GM19324 (cell line): ENCODE measurements around the gene FGFBP3.
"Not testable (repeated sequence)": the region's sequence is repeated elsewhere in the genome, so short reads cannot be mapped to it uniquely, and the experiment has no call there.

ENCODE experiments used
- ATAC-seq: cut with Tn5 transposase; IDR thresholded peaks from one replicate; pipeline ENCODE4 v1.9.1; 2021; ENCODE audit warnings: mild to moderate bottlenecking, moderate library complexity; ENCODE audit not compliant: unreplicated experiment, low FRiP score

FGFBP3 gene

GRCh38 chr10:91901784-91902677, 7.3 kb downstream of the FGFBP3 start:
- no peak for ATAC-seq

- ATAC-seq = no peak
Observed at GRCh38 chr10:91897421-91897820, 11.9 kb downstream of the FGFBP3 start.

- ATAC-seq = no peak
Observed at GRCh38 chr10:91896212-91896756, 13.0 kb downstream of the FGFBP3 start.

DNA sequence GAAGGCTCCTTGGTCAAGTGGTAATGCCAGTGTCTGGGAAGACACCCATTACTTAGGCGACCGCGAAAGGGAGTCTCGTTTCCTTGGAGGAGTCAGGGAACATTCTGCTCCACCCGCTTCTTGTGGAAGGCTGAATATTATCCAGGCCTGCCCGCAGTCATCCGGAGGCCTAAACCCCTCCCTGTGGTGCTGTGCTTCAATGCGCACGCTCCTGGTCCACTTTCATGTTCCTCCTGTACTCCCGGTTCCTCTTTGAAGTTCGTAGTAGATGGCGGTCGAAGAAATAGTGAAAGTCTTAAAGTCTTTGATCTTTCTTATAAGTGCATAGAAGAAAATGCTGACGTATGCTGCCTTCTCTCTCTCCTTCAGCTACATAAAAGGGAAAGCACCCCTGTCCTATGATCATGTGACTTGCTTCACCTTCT, 15.0 kb downstream of the FGFBP3 start:
- ATAC-seq = not testable (repeated sequence)

GRCh38 chr10:91893051-91893450, 16.2 kb downstream of the FGFBP3 start:
- ATAC-seq = no peak

- ATAC-seq = no peak
Observed at GRCh38 chr10:91891125-91892001, 17.9 kb downstream of the FGFBP3 start.

DNA sequence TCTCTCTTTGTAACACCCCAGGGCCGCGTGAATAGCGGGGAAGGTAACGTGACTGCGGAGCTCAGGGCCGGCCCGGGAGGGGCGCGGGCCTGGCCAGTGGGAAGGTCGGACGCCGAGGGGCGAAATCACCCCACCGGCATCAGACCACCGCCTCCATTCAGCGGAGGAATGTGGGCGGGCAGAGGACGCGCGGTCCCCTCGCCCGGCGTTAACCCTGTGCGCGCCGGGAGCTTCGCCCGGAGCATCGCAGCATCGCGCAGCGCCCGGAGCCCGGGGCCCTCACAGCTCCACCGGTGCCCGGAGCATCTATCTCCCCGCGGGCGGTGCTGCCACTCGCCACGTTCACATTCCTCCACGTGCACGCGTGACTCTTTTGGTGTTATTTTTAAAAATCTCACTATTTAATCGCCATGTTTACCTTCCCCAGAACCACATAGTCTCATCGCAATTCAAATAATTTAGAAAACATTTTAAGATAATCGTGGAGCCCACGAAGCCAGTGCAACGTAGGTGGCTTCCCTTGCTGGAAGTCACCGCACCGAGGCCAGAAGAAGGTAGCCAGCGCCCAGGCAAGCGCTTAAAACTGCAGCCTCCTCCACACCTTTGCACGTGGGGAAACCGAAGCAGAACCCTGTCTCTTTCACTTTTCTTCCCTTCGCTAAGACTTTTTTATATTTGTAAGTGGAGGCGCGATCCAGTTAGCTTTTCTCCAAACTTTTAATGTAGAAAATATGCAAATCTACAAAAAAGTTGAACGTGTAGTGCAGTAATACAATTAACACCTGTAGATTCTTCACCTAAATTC, 21.8 kb downstream of the FGFBP3 start:
- ATAC-seq = no peak

DNA sequence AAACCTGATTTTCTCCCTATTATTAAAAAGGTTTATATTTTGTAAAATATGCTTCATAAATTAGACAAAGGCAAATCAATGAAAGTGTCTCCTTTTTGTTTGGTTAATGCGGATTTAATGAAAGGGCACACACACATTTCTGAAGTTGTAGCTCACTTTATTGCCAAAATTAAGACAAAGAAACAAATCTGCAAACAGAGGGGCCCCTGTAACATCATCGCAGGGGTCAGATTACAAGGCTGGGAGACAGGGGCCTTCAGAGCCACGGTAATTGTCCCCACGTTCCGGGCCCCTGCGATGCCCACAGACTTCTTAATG, 22.4 kb downstream of the FGFBP3 start:
- ATAC-seq = no peak

DNA sequence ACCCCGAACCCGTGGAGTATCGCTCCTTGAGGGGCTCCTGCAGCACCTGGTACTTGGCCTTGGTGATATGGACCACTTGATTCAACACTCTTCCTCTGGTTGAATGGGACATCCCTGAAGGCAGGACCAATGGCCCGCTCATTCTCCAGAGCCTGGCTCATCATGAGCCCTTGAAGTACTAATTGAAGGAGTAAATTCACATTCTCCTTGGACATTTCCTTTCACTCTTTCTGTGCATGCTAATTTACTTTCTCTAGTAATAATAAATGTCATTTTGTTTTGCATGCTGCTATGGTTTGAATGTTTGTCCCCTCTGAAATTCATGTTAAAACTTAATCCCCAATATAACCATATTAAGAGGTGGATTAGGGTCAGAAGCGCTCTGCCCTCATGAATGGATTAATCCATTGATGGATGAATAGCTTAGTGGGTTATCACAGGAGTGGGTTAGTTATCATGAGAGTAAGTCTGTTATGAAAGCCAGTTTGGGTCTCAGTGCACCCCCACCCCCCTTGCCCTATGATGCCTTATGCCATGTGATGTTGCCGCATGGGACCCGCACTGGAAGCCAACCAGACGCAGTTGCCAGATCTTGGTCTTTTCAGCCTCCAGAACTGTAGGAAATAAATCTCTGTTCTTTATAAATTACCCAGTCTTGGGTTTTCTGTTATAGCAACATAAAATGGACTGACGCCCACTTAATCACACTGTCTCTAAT, 23.8 kb downstream of the FGFBP3 start:
- no peak for ATAC-seq

GRCh38 chr10:91884536-91884935, 24.8 kb downstream of the FGFBP3 start:
- no peak for ATAC-seq

GRCh38 chr10:91883549-91884444, 25.5 kb downstream of the FGFBP3 start:
- no peak for ATAC-seq

- no peak for ATAC-seq
Observed at GRCh38 chr10:91880310-91880709, 29.0 kb downstream of the FGFBP3 start.

DNA sequence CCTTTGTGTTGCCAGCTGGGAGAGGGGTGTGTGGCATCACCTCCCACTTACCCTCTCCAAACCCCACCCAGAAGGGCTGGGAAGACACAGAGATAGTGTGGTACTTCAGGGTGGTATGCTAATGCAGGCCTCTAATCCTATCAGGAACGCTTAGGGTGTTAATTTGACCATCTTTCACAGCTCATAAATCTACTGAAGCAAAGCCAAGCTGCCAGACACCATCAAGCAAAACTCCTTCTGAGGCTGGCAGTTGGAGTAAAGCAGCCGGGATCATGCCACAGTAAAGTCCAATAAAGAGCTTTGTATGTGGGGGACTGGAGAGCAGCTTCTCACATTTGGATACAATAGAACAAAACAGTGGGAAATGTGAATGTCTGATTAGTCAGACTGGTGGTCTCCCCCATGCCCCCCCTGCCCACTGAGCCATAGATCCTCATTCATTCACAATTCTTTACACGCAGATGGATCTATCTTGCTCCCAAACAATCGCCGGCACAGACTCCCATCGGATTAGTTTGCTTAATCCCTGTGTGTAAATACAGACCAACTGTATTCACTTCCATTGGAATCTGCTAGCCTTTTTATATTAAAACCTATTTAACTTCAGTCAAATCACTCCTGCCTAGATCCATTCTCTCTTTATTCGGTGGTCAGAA, 29.6 kb downstream of the FGFBP3 start:
- ATAC-seq = no peak

GRCh38 chr10:91875779-91876178, 33.5 kb downstream of the FGFBP3 start:
- ATAC-seq = no peak

GRCh38 chr10:91875156-91875555, 34.1 kb downstream of the FGFBP3 start:
- no peak for ATAC-seq

DNA sequence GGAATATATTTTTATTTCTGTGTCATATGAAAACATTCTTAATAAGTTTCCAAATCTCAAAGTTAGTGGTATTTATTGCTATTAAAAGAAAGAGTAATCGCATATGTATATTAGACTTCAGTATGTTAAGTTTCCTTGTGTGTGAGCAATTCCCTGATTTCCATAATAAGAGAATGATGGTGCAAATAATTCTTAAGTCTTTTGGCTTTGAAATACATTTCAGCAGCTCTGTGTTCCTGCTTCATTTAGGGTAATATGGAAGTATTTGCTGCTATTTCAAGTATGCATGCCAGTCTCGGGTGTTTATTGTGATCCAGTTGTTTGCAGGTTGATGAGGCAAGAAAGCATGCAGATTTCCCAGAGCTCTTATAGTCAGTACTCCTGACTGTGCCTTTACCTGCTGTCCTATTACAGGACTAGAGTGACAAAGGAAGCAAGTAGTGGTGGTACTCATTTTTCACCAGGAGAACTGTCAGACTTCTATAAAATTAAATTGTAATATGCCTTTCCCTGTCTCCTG, 43.7 kb downstream of the FGFBP3 start:
- ATAC-seq = no peak

- no peak for ATAC-seq
Observed at GRCh38 chr10:91864744-91865143, 44.5 kb downstream of the FGFBP3 start.

DNA sequence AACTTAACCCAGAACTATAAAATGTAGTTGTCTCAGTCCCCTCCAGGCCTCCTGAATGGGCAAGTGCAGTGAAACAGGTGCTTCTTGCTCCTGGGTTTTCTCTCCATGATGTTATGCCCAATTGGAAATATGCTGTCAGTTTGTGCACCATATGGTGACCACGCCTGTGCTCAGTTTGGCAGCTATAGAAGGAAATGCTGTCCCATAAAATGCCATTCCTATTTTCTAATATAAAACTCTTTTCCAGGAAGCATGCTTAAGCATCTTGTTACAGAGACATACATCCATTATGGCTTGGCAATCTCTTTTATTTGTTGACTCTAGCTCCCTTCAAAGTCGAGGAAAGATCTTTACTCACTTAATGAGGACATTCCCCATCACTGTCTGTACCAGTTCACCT, 45.2 kb downstream of the FGFBP3 start:
- no peak for ATAC-seq
